ENCODE measurements around the gene RNASE8.

The RNASE8 gene

DNA sequence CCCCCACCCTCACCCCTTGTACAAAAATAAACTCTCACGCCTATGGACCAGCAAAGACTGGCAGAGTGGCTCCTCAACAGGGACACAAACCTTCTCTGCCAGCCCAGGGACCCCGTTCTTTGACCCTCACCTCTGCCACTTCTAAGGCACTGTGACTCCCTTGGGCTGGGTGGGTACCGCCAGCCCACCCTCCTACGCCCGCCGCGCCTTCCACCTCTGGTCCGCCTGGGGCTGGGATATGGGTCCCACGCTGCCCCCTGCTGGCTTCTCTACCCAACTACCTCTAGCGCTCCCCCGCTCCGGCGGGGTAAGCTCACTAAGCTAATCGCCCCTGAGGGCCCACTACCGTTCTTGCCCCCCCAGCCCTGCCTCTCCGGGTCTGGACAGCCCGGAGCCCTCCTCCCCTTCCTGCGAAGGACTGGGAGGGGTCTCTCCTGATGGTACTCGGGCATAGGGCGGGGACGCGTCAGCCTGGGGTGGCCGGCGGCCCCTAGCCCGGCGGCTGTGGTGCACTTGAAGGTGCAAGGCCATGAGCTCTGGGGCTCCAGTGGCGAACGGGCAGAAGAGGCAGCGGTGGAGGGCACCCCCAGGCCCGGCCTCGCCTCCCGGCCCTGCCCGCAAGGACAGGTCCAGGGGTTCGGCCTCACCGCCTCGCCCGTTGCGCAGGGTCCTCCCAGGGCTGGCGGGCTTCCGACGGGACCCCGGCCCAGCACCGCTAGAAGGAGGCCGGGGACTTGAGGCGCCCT is 32.7 kb downstream of the RNASE8 start:
- DNase-seq (ENCODE audit: low read depth, low spot score): no peak
- no peak overlapping the region for H3K27ac ChIP-seq

DNA sequence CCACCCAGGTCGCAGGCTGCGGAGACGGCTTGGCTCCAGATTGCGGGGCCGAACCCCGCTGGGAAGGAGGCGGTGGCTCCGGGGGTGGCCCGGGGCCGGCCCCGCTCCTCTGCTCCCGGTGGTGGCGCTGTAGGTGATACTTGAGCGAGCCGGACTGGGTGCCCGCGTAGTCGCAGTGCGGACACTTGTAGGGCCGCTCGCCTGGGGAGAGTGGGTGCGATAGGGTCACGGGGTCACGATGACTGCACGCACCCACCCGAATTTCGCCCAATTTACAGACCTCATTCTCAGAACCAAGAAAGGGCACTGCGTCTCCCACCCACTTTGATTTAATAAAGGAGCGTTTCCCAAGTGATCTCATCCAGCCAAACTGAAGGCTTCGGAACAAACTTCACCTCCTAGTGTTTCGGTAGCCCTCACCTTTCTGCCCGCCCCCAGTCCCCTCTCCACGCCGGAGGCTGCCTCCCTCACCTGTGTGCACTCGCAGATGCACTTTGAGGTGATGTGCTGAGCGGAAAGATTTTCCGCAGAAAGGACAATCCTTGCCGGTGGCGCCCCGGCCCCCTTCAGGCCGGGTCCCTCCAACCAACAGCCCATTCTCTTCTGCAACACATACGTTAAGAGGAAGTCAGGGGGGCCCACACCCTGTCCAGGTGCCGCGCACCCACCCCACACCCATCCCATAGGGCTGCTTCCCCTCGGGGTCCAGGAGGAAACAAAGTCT is 33.5 kb downstream of the RNASE8 start:
- H3K27ac ChIP-seq: no peak overlapping the region
- no peak for DNase-seq (ENCODE audit: low read depth, low spot score)

DNA sequence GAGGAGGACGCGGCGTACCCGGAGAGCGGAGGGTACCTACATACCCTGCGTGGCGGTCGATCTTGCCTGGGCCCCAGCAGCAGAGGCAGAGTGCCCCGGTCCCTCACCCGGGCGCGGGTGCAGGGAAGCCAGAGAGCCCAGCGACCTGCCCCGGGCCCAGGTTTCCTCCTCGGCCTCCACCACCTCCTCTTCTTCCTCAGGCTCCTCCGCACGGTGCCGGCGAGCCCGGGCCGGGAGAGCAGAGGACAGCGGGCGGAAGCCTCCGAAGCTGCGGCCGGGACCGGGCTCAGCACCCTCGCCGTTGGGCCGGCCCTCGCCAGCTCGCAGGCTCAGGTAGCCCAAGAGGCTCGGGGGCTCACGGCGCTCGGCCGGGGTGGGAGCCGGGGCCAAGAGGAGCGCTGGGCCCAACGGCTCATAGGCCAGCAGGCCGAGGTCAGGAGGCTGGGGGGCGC is 34.2 kb downstream of the RNASE8 start:
- H3K27ac ChIP-seq: no peak overlapping the region
- DNase-seq (ENCODE audit: low read depth, low spot score): no peak

DNA sequence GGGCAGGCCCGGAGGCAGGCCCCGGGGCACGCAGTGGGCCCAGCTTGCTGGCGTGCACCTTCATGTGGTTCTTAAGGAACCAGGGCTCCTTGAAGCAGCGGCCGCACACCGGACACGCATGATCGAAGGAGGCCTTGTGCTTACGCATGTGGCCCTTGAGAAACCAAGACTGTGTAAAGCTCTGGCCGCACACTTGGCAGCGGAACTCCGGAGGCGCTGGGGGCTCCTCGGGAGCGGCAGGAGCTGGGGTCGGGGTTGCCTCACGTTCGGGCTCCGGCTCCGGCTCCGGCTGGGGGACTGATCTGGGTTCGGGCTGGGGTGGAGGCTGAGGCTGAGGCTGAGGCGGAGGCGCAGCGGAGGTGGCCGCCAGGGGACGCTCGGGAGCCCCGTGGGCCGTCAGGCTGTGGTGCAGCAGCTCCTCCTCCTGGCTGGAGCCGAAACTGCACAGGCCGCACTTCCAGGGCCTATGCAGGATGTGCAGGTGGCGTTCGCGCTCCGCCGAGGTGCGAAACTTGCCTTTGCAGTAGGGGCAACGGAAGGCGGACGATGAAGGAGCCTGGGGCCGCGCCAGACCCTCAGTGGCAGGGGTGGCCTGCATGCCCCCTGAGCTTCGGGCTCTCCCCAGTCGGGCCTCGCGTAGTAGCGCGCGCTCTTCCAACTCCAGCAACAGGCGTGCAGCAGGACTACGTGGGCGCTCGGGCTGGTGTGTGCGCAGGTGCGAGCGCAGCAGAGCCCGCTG is 34.8 kb downstream of the RNASE8 start:
- H3K27ac ChIP-seq: no peak overlapping the region
- no peak for DNase-seq (ENCODE audit: low read depth, low spot score)

DNA sequence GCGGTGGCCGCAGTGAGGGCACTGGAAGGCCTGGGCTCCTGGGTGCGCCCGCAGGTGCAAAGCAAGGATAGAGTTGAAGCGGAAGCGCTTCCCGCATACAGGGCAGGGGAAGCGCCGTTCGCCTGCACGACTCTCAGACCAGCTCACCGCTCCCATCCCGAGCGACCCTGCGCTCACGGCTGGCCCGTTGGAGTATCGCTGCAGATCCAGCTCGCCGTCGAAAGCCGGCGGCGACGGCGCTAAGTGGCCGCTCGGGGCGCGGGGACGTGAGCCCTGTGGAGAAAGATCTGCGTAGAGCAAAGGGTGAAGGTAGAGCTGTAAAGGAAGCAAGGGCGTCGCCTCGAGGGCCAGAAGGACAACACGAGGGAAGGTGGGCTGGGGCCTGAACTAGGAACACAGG is 35.4 kb downstream of the RNASE8 start:
- no peak overlapping the region for H3K27ac ChIP-seq

DNA sequence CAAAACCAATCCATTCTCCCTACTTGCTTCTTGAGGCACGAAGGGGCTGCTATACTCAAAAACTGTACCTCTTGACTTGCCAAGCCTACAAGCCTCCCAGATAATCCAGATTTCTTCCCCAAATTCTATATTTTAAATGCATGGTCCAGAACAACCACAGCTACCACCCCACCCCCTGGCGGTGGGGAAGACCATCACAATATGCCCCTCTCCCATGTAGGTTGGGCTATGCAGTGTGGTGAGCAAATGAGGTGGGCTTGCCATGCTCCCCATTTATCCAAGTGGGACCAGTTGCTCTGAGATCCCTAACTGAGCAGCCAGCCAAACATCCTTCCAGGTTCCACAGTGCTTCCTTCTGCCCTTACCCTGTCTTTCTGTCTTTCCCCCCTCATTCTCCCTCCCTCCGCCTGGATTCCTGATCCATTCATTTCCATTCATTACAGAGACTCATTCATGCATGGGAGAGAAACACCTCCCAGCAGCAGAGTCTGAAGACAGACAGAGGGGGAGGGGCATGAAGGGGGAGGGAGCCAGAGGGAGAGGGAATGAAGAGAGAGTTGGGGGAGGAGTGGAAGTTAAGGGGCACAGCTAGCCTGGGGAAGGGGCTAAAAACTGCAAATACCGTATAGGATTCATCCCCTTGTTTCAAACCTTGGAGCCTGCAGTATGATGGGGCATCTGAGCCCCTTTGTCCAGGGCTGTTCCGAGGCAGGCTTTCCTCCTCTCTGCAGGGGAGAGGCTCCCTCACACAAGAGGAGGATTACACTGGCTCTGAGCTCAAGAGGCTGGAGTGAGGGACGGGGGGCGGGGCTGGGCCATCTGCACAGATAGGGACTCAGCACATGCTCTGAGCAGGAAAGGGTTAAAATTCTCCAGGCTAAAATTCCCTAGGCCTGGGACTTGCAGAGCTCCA is 36.4 kb downstream of the RNASE8 start:
- no peak overlapping the region for H3K27ac ChIP-seq
- DNase-seq (ENCODE audit: low read depth, low spot score): no peak

More for the DNA sequence above, 35.4 kb downstream of the RNASE8 start:
- DNase-seq (ENCODE audit: low read depth, low spot score): no peak

DNA sequence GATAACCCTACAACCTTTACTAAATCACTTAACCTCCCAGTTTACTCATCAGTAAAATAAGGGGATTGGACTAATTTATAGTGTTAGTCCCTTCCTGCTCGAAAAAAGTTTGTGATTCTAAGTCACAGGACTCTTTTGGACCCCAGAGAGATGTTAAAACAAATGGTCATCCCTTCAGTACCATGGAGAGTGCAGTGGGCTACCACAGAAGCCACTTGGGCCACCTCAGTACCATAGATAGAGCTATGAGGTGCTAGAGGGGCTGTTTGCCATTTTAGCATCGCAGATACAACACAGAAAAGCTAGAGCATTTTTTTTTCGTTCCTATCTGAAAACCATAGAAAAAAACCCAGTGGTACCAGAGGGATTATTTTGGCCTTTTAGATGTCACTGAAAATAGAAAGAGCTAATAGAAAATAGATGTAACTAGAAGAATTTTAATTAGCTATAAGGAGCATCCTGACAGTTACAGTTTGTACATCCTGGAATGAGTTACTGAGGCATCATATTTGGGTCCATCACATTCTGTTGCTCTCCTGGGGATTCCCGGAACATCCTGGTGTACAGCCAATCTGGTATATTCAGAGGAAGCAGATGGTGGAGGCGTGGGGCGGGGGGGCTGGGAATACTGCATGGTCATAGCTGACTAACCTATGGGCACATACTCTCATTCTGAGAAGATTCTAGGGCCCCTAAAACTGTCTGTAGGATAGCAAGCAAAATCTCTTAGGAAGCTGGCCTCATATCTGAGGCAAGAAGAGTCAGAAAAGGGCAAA is 38.0 kb downstream of the RNASE8 start:
- H3K27ac ChIP-seq: peak overlapping the region; percentile 81
- DNase-seq (ENCODE audit: low read depth, low spot score): no peak

DNA sequence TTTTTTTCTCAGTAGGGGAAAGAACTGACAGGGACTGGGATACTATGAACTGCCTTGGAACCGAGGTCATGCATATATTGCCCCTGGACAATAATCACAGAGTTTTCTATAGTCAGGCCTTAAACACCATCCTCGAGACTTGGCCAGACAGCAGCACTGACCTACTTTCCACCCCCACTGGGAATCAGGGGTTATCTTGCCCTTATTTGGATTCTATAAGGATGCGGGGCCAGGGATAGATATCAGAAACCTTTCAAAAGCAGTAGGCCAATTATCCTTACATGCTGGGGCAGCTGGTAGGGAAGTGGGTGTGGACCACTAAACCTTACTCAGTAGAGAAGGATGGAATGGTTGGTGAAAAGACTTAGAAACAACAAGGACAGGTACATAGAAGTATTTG is 38.8 kb downstream of the RNASE8 start:
- H3K27ac ChIP-seq: peak overlapping the region; percentile 81
- no peak for DNase-seq (ENCODE audit: low read depth, low spot score)

DNA sequence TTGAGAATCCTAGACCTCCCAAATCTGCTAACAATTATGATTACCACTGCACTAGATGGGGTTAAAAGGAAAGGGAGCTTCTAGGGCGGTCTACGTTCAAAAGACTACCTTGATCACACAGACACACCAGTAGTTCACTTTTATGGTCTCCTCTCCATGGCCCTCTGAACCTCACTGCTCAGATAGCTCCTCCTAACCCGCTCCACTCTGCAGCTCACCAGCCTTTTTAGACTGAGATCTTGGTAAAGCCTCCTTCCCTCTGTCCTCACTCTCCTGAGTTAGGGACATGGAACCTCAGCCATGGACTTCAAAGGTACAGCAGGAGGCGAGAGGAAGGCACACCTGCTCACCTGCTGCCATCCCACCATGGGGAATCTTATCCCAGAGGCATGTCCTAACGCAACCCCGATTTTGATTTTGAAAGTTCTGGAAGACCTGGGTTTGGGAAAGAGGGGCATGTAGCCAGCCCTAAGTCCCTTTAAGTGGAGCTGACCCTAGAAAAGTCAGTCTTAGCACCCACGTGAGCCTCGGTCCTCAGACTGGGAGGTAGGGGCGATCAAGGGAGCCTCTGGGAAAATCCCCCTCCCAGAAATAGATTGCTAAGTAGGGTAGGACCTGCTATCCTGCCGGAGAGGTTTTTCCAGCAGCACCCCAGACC is 39.5 kb downstream of the RNASE8 start:
- peak overlapping the region; percentile 81 for H3K27ac ChIP-seq
- DNase-seq (ENCODE audit: low read depth, low spot score): no peak

DNA sequence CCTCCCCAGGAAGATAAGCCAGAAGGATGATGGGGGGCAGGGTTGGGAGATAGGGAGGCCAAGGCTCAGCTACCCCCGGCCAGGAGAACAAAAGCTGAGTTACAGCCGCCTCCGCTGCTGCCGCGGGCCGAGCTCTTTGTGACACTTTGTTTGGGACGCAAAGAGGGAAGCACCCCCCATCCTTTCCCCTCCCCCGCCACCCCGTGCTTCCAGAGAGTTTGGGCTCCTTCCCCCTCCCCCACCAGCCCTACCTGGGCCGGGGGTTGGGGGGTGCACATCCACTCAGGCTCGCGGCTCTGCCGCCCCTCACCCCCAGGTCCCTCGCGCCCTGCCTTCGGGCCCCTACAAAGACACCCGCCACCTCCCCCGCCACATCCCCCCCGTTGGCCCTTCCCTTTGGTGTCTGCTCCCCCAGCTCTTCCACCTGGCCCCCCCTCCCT is 40.0 kb downstream of the RNASE8 start:
- DNase-seq (ENCODE audit: low read depth, low spot score): no peak
- H3K27ac ChIP-seq: peak overlapping the region; percentile 81

DNA sequence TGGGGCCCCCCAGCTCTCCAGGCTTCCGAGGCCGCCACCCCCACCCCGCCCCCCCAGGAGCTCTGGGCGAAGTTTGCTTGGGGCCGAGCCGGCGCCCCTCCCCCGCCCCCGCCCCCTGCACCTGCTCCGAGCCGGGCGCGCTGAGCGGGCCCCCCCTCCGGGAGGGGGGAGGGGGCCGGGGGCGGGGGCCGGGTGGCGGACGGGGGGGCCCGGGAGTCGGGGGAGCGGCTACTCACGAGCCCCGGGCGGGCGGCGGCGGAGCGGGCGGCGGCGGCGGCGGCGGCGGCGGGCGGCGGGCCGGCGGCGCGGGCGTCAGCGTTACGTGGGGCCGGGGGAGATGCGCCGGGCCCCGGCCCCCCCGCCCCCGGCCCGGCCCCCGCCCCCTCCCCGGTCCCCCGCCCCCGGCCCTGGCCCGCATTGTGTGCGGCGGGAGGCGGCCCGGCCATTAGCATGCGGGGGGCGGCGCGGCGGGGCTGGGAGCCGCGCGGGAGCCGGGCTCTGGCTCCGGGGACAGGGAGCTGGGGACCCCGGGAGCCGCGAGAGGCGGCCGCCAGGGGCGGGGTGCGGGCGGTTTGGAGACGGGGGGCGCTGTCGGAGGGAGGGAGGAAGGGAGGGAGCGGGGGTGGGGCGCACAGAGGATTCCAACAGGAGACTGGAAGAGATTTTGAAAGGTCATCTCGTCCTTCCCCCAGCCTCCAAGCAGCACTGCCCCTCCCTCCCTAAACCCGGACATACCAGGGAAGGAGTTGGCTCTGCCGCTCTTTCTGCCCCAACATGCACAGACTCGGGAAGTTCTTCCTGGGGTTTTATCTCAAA is 40.7 kb downstream of the RNASE8 start, which contains the start of gene ZNF219:
Gene ZNF219 (minus strand): TSS at position 580 of the 816 bp plus-strand sequence. CDS start 5,064 bp downstream, outside the sequence.
- H3K27ac ChIP-seq: peak within 1 kb of the TSS; percentile 81
- no peak for DNase-seq (ENCODE audit: low read depth, low spot score)

DNA sequence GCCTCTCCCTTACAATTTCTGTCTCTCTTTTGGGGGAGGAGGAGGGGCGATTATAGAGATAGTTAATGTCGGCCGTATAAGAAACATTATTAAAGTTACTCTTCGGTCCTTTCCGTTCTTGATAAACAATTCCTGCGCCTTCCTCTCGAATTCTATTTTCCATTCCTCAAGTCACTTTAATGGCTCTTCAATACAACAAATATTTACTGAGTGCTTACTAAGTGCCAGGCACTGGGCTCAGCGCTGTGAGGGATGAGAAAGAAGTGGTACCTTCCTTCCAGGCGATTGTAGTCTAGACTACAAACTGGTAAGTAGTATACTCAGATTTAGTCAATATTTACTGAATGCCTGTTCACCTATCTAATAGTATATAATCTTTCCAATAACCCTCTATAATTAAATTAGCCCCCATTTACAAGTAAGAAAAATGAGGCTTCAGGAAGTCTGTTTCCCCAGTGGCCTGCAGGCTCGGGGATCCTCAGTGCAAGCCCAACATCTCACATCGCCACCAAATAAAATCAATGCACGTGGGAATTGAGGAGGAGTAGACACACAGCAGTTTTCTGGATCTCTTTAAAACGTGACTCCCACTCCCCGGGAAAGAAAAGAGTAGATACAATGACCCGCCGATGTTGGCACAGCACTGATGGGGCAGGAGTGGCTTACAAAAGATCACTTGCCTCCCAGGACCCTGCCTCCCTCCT is 41.4 kb downstream of the RNASE8 start:
- peak overlapping the region; percentile 81 for H3K27ac ChIP-seq
- DNase-seq (ENCODE audit: low read depth, low spot score): no peak

DNA sequence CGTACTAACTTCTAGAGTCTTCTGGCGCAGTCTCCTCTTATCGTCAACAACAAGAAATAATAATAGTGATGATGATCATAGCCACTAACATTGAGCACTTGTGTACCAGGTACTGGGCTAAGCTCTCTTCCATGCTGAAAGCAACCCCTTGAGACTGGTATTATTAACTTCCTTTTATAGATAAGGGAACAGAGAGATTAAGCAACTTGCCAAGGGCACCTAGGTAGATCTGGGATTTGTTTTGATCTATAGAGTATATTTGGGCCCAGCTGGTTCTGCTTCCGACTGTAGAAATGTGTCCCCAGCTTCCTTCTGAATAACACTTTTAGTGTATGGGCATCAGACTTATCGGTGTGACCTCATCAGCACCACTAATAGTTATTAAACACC is 42.0 kb downstream of the RNASE8 start:
- no peak for DNase-seq (ENCODE audit: low read depth, low spot score)
- H3K27ac ChIP-seq: peak overlapping the region; percentile 81

DNA sequence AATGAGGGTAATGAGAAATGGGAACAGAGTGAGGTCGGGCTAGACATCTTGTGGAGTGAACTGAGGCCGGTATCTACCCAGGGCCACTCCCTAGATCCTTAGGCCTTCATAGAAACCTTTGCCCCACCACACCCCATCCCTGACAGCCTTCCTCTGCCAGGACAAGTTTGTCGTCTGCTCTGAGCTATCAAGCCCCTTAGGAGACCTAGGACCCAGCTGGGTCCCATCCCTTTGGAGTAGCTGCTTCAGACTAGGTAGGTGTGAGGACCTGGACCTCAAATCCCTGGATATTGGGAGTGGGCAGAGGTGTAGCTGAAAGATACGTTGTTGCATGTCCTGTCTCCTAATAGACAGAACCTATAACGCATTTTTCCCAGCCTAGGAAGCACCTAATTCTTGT is 43.3 kb downstream of the RNASE8 start, which contains the start of gene TMEM253:
Gene TMEM253 (plus strand): TSS at position 136 of the 400 bp plus-strand sequence. CDS start 278 bp downstream, outside the sequence.
- no peak for DNase-seq (ENCODE audit: low read depth, low spot score)
- H3K27ac ChIP-seq: peak within 1 kb of the TSS; percentile 89

DNA sequence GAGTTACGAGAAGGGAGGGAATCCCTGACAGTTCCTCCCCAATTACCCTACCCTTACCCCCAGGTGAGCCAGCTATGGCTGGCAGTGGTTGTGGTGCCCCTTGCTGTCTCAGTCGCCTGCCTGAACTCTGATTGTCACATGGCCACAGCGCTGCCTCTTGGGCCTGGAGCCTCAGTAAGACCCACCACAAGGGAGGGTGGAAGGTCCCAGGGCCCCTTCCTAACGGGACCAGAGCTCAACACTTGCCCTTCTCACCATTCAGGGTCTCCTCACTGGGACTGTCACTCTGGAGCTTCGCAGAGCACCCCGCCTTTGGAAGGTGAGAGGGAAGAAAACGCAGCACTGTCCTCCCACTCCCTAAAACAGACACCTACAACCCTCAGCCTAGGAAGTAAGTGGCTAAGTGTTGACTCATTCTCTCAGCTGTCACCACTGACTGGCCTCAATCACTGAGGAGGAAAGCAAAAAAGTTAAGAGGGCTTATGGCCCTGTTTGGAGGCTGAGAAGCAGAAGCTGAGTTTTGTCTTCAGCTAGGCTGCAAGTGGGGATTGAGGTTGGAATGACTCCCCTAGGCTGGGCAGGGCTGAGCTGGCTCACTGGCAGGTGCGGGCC is 44.3 kb downstream of the RNASE8 start:
- no peak for DNase-seq (ENCODE audit: low read depth, low spot score)

More for the DNA sequence above, 44.3 kb downstream of the RNASE8 start:
- peak overlapping the region; percentile 89 for H3K27ac ChIP-seq

Data from epithelial cell of prostate (primary cell).